GM13977 (cell line): ENCODE results near the gene PTPMT1.

ENCODE experiments used
- DNase-seq: peaks from one replicate; pipeline ENCODE4 v3.0.0; 2012; ENCODE audit warnings: low spot score
- CTCF ChIP-seq: IDR thresholded peaks from 2 replicates; pipeline ENCODE4 v1.5.1; 2012; ENCODE audit warnings: mild to moderate bottlenecking, control low read depth; ENCODE audit not compliant: insufficient read depth; ENCODE audit errors: extremely low read depth, missing control alignments
- in situ Hi-C: fragments of 300-500 bp; cut with MboI; formaldehyde crosslinking; loops from one replicate; pipeline ENCODE4 v1.12.0; 2022; ENCODE audit warnings: low sequenced_read_pairs, low pct_unique_long_range_greater_than_20kb, mixed read lengths, inconsistent platforms; ENCODE audit not compliant: unreplicated experiment

PTPMT1 gene

GRCh38 chr11:47595029-47595428 is 29.6 kb downstream of the PTPMT1 start:
- DNase-seq, result no peak
- TF ChIP-seq CTCF, result no peak
- in situ Hi-C loops, result no loop called here

DNA sequence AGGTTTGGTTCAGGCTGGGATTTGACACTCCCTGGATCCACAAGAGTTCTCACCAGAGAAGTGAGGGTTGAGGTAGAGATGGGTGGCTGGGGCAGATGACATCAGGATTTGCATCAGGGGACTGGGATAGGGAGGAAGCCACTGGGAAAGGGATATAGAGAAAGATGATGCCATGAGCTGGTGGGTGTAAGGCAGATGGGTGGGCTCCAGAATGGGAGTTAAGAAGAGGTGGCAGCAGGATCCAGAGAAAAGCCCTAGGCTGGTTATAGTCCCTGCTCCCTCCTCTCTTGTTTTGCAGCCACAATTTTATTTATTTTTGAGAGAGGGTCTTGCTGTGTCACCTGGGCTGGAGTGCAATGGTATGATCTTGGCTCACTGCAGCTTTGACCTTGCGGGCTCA is 30.6 kb downstream of the PTPMT1 start:
- DNase-seq, result no peak
- in situ Hi-C loops, result no loop called here
- no peak for TF ChIP-seq CTCF

GRCh38 chr11:47599902-47600301 is 34.5 kb downstream of the PTPMT1 start:
- no peak for TF ChIP-seq CTCF
- no peak for DNase-seq

GRCh38 chr11:47603295-47603694 is 37.9 kb downstream of the PTPMT1 start:
- in situ Hi-C loops, result no loop called here
- TF ChIP-seq CTCF, result no peak
- DNase-seq, result no peak

More at GRCh38 chr11:47599902-47600301, 34.5 kb downstream of the PTPMT1 start:
- in situ Hi-C loops, result no loop called here

GRCh38 chr11:47605921-47606320 is 40.5 kb downstream of the PTPMT1 start:
- in situ Hi-C loops, result no loop called here
- DNase-seq, result no peak
- no peak for TF ChIP-seq CTCF

- no peak for DNase-seq
- TF ChIP-seq CTCF, result no peak
- in situ Hi-C loops, result no loop called here
These were observed 41.3 kb downstream of the PTPMT1 start for GRCh38 chr11:47606731-47607130.

GRCh38 chr11:47607380-47607779 is 42.0 kb downstream of the PTPMT1 start:
- in situ Hi-C loops, result no loop called here
- DNase-seq, result no peak
- no peak for TF ChIP-seq CTCF
